Myocyte (in vitro differentiated cells): ENCODE measurements around the gene CD300C. TPM values are rescaled to one million over a fixed set of nuclear protein-coding genes. Genes with fewer than 3 reads are reported as not detected.
"Not testable (repeated sequence)": the region's sequence is repeated elsewhere in the genome, so short reads cannot be mapped to it uniquely, and the experiment has no call there.

ENCODE experiments used
- DNase-seq: peaks from one replicate; pipeline ENCODE4 v3.0.0-alpha.2; 2012; ENCODE audit warnings: low read depth
- total RNA-seq: library from RNA; depleted of rRNA; stranded (reverse); fragments of >200 nt; gene quantifications from 2 replicates; pipeline ENCODE4 v1.2.3, GENCODE V29; 2014

CD300C gene
- total RNA-seq, 1 donor from 2014 or later, result not detected

DNA sequence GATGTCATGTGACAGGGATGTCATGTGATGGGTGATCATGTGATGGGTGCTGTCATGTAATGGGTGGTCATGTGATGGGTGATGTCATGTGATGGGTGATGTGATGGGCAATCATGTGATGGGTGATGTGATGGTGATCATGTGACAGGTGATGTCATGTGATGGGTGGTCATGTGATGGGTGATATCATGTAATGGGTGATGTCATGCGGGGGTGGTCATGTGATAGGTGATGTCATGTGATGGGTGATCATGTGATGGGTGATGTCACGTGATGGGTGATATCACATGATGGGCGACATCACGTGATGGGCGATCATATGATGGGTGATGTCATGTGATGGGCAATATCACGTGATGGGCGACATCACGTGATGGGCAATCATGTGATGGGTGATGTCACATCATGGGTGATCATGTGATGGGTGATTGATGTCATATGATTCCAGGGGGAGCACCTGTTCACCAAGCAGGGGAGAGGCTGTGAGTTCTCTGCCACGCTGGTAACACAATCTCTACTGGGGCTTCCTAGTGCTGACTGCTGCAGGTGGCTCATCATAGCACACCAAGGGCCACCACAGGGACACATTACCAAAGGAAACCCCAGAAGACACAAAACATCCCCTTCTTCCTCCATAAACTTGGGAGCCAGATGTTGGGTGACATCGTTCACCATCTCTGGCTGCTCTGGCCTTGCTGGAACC is 31.1 kb downstream of the CD300C start:
- DNase-seq, result no peak

DNA sequence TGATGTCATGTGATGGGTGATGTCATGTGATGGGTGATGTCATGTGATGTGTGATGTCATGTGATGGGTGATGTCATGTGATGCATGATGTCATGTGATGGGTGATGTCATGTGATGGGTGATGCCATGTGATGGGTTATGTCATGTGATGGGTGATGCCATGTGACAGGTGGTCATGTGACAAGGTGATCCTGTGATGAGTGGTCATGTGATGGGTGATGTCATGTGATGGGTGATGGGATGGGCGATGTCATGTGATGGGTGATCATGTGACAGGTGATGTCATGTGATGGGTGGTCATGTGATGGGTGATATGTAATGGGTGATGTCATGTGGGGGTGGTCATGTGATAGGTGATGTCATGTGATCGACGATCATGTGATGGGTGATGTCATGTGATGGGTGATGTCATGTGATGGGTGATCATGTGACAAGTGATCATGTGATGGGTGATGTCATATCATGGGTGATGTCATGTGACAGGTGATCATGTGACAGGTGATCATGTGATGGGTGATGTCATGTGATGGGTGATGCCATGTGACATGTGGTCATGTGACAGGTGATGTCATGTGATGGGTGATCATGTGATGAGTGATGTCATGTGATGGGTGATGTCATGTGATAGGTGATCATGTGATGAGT is 31.8 kb downstream of the CD300C start:
- no peak for DNase-seq

DNA sequence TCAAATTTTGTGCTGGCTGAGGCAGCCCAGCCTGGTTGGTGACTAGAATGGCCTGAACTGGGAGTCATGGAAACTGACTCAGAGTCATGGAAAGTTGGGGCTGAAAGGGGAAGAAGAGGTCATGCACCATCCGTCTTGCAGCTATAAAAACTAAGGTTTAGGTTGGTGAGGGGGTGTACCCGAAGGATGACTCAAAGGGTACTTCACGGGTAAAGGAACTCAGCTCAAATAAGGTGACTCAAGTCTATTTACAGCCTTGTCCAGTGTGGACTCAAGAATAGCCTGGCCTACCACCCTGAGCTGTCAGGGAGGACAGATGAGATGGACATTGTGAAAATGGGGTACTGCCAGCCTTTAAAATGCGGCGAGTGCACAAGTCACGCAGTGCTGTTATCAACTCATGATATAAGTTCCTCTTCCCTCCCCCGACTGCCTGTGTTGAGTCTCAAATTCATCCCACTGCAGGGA is 33.3 kb downstream of the CD300C start:
- DNase-seq, result no peak

DNA sequence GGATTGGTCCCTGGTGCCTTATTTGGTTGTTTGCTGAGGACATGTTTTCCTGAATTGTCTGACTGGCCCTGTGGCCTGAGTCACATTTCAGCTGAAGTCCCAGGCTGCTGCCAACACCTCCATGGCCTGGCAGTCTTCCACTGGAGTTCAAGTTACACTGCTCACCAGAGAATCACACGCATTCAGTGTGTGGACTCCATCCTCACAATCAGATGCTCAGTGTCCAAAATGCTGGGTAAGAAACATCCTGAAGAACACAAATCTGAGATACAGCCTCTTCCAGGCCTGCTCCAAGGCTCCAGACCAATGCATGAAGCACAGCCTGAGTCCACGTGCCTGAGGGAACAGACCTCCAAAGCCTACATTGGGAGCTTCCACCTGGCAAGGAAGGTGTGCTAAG is 33.9 kb downstream of the CD300C start:
- no peak for DNase-seq

DNA sequence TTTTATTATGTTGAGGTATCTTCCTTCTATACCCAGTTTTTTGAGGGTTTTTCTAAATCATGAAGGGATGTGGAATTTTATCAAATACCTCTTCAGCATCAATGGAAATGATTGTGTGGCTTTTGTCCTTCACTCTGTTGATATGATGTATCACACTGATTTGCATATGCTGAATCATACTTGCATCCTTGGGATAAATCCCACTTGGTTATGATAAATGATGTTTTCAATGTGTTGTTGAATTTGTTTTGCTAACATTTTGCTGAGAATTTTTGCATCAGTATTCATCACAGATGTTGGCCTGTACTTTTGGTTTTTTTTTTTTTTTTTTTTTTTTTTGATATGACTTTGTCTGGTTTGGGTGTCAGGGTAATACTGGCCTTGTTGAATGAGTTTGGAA is 37.8 kb downstream of the CD300C start:
- no peak for DNase-seq

DNA sequence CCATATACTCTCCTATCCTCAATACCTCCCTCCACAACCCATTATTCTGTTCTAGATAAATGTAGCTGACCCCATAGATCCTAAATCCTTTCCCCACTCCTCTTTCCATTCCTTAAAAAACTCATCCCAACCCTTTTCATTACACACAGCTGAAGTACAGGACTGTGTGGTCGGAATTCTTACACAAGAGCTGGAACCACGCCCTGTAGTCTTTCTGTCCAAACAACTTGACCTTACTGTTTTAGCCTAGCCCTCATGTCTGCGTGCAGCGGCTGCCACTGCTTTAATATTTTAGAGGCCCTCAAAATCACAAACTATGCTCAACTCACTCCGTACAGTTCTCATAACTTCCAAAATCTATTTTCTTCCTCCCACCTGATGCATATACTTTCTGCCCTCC is 42.0 kb downstream of the CD300C start:
- not testable (repeated sequence) for DNase-seq

DNA sequence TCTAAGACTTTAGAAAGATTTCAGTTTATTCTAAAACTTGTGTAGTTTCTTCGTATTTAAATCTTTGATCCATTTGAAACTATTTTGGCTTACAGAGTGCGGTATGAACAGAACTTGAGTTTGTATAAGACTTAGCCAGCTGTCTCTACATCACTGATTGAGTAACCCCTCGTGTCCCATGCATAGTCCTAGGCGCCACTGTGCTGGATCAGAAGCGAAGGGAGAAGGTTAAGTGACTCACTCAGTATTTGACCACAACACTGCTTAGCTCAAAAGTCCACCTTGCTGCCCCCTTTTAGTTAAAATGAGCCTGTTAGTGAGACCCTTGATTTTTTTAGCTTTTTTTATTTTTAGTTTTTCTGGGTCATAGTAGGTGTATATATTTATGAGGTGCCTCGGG is 43.1 kb downstream of the CD300C start:
- DNase-seq, result no peak

DNA sequence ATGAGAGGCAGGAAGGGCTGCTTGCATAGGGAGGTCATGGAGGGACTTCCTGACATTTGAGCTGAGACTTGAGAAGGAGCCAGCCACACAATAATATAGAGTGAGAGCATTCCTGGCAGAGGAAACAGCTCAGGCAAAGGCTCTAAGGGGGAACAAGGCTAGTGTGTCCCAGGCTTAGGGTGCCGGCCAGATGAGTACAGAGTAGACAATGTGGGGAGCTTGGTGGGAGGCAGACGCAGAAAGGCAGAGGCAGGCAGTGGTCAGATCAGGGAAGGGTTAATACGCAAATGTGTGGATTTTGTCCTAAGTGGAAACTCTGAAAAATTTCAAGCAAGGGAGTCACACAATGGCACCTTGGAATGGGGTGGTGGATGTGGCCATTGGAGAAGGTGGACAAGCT is 45.9 kb downstream of the CD300C start:
- DNase-seq, result no peak

DNA sequence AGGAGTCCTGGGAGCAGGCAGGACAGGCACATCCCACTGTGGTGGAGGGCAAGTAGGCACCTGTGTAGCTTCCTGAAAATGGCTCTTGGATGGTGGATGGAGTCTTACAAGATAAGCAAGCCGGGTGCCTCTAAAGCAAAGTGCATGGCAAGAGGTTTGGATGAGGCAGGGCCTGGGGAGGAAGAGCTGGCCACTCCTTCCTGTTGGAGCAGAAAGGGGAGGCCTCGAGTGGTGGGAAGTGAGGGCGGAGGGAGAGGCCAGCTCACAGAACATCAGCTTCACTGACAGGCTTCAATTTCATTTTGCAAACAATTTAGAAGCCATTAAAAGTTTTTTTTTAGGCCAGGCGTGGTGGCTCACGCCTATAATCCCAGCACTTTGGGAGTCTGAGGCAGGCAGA is 48.4 kb downstream of the CD300C start:
- DNase-seq, result no peak

DNA sequence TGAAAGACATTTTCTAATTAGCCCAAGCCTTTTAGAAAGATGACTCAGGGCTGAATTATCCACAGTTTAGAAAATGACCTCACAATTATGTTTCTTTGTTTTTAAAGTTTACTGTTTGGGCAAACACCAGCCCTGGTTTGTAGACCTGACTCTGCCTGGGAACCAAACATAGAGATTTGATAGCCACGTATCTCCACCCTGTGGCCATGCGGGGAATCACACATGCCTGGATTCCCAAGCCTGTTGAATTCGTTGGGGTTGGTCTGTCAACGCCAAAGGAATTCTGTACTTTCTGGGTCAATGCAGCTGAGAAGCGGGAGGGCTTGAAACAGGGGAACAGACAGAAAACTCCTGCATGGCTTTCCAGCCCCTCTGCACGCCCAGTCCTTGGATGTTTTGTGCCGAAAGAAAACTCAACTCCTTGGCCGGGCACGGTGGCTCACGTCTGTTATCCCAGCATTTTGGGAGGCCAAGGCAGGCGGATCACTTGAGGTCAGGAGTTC is 52.5 kb downstream of the CD300C start:
- DNase-seq, result peak; percentile 43

DNA sequence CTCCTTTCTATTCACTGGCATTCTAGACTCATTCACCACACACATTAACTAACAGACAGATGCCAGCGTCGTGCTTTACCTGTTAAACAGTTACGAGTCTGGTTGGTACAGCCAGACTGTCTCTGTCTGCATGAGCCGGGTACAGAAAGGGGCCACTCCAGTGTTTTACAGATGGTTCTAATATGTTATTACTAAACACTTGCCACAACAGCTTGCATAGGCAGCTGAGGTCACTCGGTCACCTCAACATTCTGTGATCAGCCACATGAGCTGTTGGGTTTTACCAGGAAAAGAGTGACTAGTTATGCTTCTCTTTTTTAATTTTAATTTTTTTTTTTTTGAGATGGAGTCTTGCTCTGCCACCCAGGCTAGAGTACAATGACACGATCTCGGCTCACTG is 54.3 kb downstream of the CD300C start:
- DNase-seq, result no peak

Other genes with a start within 250 kb of the CD300C start
- not detected in 2 replicates for gene KIF19, start 219.9 kb downstream of the CD300C start, total RNA-seq
- gene BTBD17, start 184.2 kb downstream of the CD300C start, total RNA-seq, result not detected in 2 replicates
- not detected in 2 replicates for gene GPR142, start 178.6 kb downstream of the CD300C start, total RNA-seq
- 0.52 TPM in 1 of 2 replicates, not detected in the other for gene GPRC5C, start 114.0 kb downstream of the CD300C start, total RNA-seq
- not detected in 2 replicates for gene CD300A, start 79.5 kb downstream of the CD300C start, total RNA-seq
- gene CD300LB, start 14.6 kb downstream of the CD300C start, total RNA-seq, result not detected in 2 replicates
- gene CD300H, start 21.4 kb upstream of the CD300C start, total RNA-seq, result not detected in 2 replicates
- not detected in 2 replicates for gene CD300LD, start 46.2 kb upstream of the CD300C start, total RNA-seq
- not detected in 2 replicates for gene CD300E, start 77.6 kb upstream of the CD300C start, total RNA-seq
- gene CD300LF, start 166.8 kb upstream of the CD300C start, total RNA-seq, result 0.26 TPM in 1 of 2 replicates, not detected in the other
- gene RAB37, start 191.1 kb upstream of the CD300C start, total RNA-seq, result 0.57 TPM in 1 of 2 replicates, not detected in the other
- 54.0 and 63.8 TPM in 2 replicates for gene NHERF1, start 202.5 kb upstream of the CD300C start, total RNA-seq
- 47.7 and 50.4 TPM in 2 replicates for gene NAT9, start 230.2 kb upstream of the CD300C start, total RNA-seq